H7 (cell line): ENCODE measurements around the gene RYK. TPM values are rescaled to one million over a fixed set of nuclear protein-coding genes. Genes with fewer than 3 reads are reported as not detected.

Experiments used
- DNase-seq: peaks from one replicate; pipeline ENCODE4 v3.0.0; 2012
- H3K27me3 ChIP-seq: 2 replicates; pipeline ENCODE4 v1.6.0; 2011; ENCODE audit warnings: mild to moderate bottlenecking, low read length; ENCODE audit not compliant: control insufficient read depth, insufficient read depth
- H3K36me3 ChIP-seq: replicated peaks from 2 replicates; pipeline ENCODE4 v1.5.1; 2011; ENCODE audit warnings: low read length; ENCODE audit not compliant: control insufficient read depth, insufficient read depth
- H3K4me3 ChIP-seq: 2 replicates; pipeline ENCODE4 v1.5.1; 2011; ENCODE audit warnings: low read depth, mild to moderate bottlenecking, control low read depth, low read length, moderate library complexity; ENCODE audit not compliant: insufficient read depth
- total RNA-seq: library from RNA; depleted of rRNA; stranded (reverse); fragments of >200 nt; shearing (Covaris generic); gene quantifications from 2 replicates; pipeline ENCODE4 v1.2.3, GENCODE V29; 2014

The RYK gene
- total RNA-seq, 1 experiment from 2014 or later: 79.2 TPM

DNA sequence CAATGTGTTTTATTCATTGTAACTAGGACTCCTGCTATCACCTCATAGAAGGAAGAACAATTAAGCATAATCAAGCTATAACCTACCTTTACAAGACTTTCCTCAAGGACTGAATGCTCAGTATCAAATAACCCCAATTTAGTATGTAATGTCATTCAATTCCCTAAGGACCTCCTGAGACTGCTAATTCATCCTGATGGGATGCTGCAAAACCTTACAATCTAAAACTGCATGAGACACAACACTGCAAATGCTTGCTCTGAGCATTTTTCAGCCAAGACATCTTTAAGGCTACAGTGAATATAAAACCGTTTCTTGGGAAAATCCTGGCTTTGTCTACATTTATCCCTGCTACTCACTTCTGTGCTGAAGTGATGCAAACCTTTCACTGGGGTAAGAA lies 69.9 kb downstream of the RYK start:
- Histone ChIP-seq H3K36me3 (no peaks in the 10 kb centered on the region; the same call in none of the 2 replicates), H3K4me3 (no peak overlapping the region), H3K27me3 (no peaks in the 10 kb centered on the region)
- no peak for DNase-seq

DNA sequence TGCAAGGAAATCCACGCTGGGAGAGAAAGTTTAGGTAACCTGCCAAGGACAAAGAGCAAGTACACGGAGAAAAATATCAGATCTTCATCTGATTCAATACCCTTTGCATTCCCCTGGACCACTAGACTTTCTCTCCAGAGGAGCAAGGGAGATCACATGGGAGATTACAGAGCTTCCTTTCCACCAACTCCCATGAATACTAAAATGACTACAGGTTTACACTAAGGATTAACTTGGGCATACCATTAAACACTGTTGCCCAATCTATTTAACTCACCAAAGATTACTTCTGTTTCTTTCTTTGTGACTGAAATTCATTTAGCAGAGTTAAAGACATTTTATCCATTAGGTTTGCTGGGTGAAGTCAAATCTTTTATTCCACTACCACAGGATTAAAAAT lies 71.2 kb downstream of the RYK start:
- no peak for DNase-seq
- H3K4me3 ChIP-seq: no peak overlapping the region
- peaks cover 1% of the 10 kb centered on the region for H3K36me3 ChIP-seq
- H3K27me3 ChIP-seq: no peaks in the 10 kb centered on the region

DNA sequence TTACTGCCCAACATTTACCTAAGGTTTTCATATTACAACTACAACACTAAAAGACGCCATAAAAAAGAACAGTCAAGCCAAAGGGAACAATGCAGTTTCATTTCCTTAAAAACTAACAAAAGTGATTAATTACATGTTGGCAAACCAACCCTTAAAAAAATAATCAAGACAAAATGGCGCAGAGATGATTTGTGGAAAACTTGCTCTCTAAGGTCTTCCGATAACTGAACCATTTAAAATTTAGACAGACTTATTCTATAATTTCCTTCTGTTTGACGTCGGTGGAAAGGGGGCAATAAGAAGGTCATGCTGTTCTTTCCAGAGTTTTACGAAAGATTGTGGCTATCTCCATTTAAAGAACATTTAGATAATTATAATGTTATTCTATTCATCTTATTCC lies 87.6 kb downstream of the RYK start:
- Histone ChIP-seq H3K36me3 (peaks cover 7% of the 10 kb centered on the region), H3K4me3 (no peak overlapping the region), H3K27me3 (no peaks in the 10 kb centered on the region)
- DNase-seq: no peak

DNA sequence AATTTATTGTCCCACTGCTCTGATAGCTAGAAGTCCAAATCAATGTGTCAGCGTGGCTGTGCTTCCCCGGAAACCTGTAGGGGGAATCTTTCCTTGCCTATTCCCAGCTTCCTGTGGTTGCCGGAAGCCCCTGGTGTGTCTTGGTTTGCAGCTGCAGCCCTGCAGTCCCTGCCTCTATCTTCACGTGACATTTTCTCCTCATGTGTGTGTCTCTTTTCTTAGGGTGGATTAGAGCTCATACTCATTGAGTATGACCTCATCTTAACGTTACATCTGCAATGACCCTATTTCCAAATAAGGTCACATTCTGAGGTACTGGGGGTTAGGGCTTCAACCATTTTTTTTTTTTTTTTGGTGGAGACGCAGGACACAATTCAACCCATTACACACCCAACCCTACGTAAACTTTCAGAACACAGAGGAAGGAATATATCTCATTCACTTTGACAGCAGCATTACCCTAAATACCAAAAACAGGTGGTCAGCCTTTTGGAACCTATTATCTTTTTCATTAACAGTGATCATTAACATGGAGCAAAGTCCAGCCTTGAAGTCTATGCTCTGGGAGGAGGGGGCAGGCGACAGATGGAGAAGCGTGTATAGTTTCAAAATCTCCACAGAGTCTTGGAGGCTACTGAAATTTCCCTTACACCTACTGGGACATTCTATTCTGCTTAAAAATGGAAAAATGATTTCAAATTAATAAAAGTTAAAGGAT lies 88.6 kb downstream of the RYK start:
- peaks cover 9% of the 10 kb centered on the region for H3K36me3 ChIP-seq

DNA sequence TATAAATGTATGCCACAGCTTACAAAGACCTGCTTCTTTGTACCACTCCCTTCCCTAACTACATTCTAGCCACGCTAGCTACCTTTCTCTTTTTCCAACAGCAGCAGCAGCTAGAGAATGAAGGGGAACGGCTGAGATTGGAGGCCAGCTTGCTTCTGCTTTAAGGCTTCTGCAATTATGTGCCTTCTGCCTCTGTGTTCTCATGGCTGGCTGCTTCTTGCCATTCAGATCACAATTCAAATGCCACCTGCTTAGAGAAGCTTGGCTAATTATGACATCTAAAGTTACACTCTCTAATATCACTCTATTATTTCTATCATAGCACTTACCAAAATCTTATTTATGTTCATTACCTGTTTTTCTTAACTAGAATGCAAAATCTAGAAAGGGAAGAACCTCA lies 95.2 kb downstream of the RYK start:
- no peak overlapping the region for H3K4me3 ChIP-seq
- no peaks in the 10 kb centered on the region for H3K27me3 ChIP-seq
- no peak for DNase-seq
- peaks cover 11% of the 10 kb centered on the region for H3K36me3 ChIP-seq

More for the DNA sequence above, 88.6 kb downstream of the RYK start:
- no peaks in the 10 kb centered on the region for H3K27me3 ChIP-seq
- H3K4me3 ChIP-seq: no peak overlapping the region
- peak; percentile 57 for DNase-seq

DNA sequence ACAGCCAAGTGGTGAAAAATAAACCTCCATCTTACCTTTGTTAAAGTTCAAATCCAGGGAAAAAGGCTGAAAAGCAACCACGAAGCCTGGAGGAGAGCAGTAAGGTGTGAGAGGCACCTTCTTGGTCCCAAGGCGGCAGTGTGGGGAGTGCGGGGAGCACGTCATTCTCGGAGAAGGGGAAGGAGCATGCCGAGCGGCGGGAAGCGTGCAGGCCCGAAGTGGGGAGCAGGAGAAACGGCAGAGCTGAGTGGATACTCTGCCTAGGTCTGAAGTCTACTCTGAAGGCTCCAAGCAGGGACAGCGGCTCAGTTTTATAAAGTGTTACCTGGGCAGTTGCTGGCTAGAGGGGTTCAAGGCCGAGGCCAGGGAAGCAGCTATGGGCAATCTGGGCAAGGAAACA lies 96.9 kb downstream of the RYK start:
- Histone ChIP-seq H3K4me3 (no peak overlapping the region), H3K27me3 (no peaks in the 10 kb centered on the region), H3K36me3 (peaks cover 6% of the 10 kb centered on the region)
- DNase-seq: no peak

DNA sequence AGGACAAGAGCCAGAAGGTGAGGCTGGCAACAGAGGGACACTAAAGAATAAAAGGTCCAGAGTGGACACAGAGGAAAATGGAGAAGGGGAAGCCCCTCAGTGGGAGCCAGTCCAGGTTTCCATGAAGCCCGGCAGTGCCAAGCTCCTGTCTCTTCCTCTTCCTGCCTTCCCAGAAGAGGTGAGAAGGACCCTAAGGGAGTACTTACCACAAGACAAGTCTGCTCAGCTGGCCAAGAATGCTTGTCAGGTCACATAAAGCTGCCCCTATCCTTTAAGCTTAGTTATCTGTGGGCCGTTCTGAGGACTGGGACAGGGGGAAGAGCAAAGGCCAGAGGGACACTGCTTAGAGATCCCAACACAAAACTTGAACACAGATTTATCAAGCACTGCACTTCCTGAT lies 100.2 kb downstream of the RYK start:
- Histone ChIP-seq H3K27me3 (no peaks in the 10 kb centered on the region), H3K4me3 (no peak overlapping the region), H3K36me3 (peaks cover 1% of the 10 kb centered on the region)
- DNase-seq: no peak

DNA sequence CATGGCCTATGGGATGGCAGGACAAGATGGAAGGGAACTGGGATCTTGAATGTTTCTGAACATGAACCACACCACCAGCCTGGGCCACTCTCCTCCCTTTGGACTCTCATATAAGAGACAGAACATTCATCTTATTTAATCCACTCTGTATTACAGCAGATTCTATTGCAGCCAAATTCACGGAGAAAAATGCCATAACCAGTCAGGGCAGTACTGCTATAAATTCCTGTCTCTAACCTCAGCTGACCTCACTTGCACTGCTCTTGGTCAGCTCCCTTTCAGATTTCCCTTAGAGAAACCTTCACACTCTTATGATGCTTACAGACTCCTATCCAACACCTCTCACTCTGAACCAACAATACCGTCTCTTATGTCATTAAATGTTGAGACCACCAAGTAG lies 101.4 kb downstream of the RYK start:
- Histone ChIP-seq H3K4me3 (no peak overlapping the region), H3K27me3 (no peaks in the 10 kb centered on the region), H3K36me3 (no peaks in the 10 kb centered on the region; the same call in 1 of the 2 replicates)
- DNase-seq: no peak

DNA sequence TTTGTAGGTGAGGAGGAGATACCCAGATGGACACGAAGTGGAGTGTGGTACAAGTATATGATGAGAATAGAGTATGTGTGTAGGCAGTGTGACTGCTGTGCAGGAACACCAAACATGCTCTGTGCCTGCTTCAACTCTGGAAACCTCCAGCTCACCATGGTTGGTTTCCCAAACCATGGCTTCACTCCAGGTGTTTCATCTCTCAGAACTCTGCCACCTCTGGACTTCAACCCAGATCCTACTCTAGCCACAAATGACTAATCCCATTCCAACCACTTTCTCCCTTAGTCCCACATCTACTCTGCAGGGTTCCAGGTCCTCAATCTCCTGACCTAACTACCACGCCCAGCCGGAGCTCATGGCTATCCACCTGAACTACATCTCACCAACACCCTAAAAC lies 102.1 kb downstream of the RYK start:
- H3K36me3 ChIP-seq: no peaks in the 10 kb centered on the region
- no peaks in the 10 kb centered on the region for H3K27me3 ChIP-seq
- no peak for DNase-seq
- H3K4me3 ChIP-seq: no peak overlapping the region

DNA sequence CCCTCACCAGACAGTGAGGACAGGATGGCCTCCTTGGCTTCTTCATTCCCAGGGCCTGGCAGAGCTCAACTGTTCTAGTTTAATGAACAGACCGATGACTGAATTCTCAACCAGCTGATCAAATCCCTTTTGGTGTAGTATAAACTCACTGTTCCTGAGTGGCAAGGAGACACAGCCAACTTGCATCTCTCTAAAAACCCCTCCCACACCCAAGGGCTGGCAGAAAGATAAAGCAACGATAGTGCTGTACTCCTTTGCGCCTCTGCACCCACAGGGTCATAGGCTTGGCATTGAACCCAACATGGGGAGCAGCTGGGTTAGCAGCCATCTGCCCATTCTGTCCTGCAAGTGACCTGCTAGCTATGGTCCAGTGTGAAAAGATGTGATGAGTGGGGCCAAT lies 103.2 kb downstream of the RYK start:
- DNase-seq: no peak
- H3K27me3 ChIP-seq: no peaks in the 10 kb centered on the region

DNA sequence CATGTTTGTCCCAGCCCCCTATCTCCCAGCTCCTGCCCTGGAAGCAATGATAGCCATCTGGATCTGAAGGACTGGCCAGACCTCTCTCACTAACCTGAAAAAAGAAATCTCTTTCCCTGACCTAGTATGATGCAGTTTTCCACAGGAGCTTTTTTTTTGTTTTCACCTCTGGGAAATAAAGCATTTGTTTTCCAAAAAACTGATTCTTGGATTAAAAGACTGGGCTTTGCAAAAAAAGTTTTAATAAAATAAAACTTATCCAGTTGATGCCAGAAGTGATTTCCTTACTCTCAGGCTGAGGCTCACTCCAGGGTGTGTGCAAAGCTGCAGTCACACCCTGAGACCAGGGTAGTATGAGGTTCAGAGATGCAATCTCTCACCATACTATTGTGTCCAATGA lies 104.0 kb downstream of the RYK start:
- DNase-seq: no peak
- Histone ChIP-seq H3K4me3 (no peak overlapping the region), H3K36me3 (no peaks in the 10 kb centered on the region), H3K27me3 (no peaks in the 10 kb centered on the region)

More for the DNA sequence above, 103.2 kb downstream of the RYK start:
- Histone ChIP-seq H3K36me3 (no peaks in the 10 kb centered on the region), H3K4me3 (no peak overlapping the region)

DNA sequence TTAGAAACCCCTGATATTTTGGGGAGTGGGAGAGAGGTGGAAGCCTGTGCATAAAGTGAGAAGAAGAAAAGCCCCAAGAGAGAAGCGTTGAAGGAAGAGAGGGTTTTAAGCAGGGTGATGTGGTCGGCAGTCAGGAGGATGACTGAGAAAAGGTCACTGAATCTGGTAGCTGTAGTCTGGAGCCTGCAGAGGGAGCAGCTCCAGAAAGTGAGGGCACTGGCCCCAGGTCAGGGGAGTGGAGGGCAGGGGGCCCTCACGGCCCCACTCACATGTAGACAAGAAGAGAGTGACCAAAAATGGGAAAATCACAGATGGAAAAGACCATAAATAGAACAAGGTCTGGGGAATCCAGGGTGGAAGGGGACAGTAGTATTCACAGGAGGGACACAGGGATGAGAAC lies 105.5 kb downstream of the RYK start:
- H3K4me3 ChIP-seq: no peak overlapping the region
- no peaks in the 10 kb centered on the region for H3K27me3 ChIP-seq
- no peaks in the 10 kb centered on the region for H3K36me3 ChIP-seq
- DNase-seq: peak; percentile 38

DNA sequence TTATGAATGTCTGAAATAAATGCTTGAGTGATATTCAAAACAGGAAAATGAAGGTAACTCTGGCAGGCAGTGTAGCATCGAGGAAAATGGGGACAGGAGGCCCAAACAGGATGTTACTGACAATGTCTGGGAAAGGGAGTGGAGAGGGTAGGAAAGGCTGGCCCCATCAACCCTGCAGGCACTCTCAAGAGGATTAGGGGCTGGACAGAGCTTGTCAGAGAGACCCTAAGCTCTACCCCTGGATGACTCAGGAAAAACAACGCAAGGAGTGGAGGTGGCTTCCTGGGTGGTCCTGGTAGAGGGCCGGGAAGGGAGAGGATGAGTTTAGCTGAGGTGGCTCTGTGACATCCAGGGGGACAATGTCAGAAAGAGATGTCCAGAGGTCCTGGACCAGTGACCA lies 106.0 kb downstream of the RYK start:
- H3K36me3 ChIP-seq: no peaks in the 10 kb centered on the region
- no peak for DNase-seq
- H3K27me3 ChIP-seq: no peaks in the 10 kb centered on the region
- no peak overlapping the region for H3K4me3 ChIP-seq

DNA sequence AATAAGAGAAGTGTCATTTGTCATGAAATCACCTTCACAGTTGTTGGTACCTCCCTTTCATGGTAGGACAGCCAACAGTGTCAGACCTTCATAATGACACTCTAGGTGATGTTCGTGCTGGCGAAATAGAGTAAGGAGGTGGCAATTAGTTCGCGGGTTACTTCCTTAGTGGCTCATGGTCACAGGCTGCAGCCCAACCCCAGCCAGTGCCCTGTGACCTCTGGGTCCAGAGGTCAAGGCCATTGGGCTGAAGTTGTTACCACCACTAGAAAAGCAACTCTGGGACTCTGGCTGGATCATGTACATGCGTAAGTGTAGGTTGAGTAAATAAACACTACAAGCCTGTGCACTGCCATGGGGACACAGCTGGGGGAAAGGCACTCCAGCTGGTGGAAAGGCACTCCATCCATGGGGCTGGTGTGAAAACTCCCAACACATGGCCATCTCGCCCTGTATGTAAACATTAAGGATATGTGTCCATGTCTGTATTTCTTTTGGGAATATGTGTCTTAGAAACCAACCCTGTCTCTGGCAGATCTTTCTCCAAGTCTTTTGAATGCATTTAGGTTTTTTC lies 106.7 kb downstream of the RYK start:
- Histone ChIP-seq H3K36me3 (no peaks in the 10 kb centered on the region), H3K4me3 (no peak overlapping the region), H3K27me3 (no peaks in the 10 kb centered on the region)
- DNase-seq: no peak

DNA sequence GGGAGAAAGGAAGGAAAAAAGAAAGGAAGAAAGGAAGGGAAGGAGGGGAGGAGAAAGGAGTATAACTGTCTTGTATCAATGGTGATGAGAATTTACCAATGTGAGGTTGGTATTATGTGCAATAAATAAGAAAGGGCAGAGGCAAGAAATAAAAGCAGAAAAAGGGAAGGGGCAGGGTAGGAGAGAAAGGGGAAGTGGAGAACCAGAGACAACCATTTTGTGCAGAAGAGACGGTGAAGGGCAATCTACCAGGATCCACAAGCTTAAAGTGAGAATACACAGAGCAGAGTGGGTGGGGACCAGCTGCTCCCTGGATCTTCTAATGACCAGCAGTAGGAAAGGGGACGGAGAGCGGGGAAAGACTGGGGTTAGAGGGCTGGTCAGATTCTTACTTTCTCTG lies 114.1 kb downstream of the RYK start:
- no peak for DNase-seq
- Histone ChIP-seq H3K36me3 (no peaks in the 10 kb centered on the region), H3K27me3 (no peaks in the 10 kb centered on the region), H3K4me3 (no peak overlapping the region)
